Activated CD4-positive, alpha-beta T cell treated with anti-CD3 and anti-CD28 coated beads, Interleukin-2, amount 50 U/mL, for 48 hours (primary cell): Measurements from ENCODE around the gene MAMSTR.
"Not testable (repeated sequence)": the region's sequence is repeated elsewhere in the genome, so short reads cannot be mapped to it uniquely, and the experiment has no call there.

Experiments
- DNase-seq, 2 experiments: peaks; one replicate each; pipeline ENCODE4 v3.0.0-alpha.2; 2020

The MAMSTR gene

DNA sequence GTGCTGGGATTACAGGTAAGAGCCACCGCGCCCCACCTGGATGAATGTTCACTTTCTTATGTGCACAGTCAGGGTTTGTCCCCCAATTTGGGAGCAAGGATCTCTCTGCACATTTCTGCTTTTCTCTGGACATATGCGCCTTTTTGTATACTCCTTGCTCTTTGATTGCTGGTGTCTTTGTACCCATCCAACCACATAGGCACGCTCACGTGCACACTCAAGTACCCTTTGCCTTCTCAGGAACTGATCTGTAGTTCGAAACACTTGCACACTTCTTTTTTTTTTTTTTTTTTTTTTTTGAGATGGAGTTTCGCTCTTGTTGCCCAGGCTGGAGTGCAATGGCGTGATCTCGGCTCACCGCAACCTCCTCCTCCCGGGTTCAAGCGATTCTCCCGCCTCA lies 1.4 kb downstream of the MAMSTR start:
- not testable (repeated sequence) for DNase-seq

DNA sequence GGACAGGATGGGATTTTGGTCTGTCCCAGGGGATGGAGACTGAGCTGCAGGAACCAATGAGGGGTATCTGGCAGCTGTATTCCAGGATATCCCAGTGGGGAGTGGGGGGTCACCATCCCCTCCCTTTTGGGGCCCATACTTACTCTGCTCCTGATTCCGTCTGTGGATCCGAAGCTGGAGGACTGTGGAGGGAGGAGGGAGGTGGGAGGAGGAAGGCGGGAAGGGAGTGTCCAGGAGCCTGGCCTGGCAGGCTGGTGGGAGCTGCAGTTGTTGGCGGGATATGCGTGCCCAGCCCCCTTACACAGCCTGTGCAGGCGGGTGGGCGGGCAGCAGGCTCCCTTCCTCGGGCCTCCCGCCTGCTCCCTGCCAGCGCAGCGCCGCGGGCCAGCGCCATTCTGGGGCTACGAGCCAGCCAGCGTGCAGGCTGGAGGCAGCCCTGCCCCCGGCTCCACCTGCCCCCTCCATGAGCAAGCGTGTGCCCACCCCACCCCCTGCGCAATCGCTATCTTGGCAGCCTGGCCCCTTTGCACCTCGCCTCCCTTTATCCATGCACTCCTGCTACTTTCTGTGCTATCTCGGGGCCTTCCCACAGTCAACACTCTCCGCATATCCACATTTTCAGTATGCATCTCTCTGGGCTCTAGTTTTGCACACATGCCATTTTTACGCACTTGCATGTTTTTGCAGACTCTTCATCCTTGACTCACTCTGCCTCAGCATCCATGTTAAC lies 2.8 kb downstream of the MAMSTR start:
- DNase-seq, result no peak

DNA sequence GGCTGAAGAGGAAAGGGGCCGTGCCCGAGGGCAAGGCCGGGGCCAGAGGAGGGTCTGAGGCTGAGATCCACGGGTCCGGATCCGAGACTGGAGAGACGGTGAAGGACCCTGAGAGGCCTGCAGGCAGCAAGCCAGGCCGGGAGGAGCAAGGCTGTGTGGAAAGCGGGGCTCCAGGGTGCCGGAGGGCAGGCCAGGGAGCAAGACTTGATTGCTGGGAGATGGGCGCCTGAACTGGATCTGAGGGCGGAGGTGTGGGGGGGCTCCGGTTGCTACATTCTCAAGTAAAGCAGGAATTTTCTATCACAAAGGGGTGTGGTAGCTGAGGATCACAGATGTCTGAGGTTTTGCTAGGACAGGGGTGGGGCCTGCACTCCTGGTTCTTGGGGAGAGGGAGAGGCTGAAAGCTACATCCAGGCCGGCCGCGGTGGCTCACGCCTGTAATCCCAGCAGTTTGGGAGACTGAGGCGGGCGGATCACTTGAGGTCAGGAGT lies 3.8 kb downstream of the MAMSTR start:
- no peak for DNase-seq

- DNase-seq, result no peak
Measured at GRCh38 chr19:48714759-48715675, 4.5 kb downstream of the MAMSTR start.

- peak; percentile 99 for DNase-seq
Measured at GRCh38 chr19:48713864-48714755, 5.4 kb downstream of the MAMSTR start.

DNA sequence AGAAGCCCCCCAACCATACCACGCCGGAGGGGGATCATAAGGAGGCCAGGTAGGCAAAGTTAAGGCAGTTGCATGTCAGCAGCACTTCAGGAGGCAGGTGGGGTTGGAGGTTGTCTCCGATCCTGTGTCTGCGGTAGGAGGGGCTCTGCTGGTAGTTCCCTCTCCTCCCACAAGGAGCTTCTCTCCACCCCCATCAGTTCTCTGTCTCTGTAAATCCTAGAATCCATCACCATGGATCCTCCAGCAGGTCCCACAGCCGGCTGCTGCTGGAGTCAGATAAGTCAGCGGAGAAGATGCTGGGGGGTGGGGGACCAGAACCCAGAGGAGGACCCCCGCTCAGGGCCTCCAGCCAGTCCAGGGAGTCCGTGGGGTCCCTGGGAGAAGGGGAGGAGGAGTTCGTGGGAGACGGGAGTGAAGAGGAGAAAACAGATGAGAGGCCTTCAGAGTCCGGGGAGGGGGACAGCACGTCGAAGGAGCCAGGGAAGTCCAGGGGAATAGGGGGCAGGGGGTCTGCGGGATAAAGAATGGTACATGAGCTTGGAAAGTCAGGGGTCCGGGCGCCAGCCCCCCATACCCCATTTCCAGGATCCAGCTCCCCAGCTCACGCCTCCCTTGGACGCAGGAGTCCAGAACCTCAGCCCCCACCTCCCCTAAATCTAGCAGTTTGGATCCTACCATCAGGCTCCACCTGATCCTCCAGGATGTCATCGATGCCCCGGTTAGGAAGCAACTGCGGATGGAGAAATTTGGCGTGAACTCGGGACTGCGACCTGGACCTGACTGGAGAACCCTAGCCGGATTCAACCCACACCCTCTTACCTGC lies 6.3 kb downstream of the MAMSTR start:
- DNase-seq, result no peak

DNA sequence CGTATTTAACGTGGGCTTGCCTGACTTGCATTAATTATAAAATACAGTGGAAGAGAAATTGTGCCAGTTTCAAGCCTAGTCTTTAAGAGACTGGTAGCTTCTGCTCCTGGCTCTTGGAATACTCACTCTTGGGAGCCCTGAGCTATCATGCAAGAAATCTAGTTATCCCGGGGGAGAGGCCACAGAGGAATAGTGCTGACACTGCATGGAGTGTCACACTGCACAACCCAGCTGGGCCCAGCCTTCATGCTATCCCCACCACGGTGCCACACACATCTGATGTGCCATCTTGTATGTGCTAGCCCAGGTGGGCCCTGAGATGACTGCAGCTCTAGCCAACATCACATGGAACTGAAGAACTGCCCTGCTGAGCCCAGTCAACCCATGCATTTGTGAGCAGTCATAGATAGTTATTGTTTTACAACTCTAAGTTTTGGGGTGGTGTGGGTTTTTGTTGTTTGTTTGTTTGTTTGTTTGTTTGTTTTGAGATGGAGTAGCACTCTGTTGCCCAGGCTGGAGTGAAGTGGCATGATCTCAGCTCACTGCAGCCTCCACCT lies 8.3 kb downstream of the MAMSTR start:
- DNase-seq, result no peak

- no peak for DNase-seq
Measured at GRCh38 chr19:48708471-48708870, 11.1 kb downstream of the MAMSTR start.

- no peak for DNase-seq
Measured at GRCh38 chr19:48705431-48705830, 14.1 kb downstream of the MAMSTR start.

DNA sequence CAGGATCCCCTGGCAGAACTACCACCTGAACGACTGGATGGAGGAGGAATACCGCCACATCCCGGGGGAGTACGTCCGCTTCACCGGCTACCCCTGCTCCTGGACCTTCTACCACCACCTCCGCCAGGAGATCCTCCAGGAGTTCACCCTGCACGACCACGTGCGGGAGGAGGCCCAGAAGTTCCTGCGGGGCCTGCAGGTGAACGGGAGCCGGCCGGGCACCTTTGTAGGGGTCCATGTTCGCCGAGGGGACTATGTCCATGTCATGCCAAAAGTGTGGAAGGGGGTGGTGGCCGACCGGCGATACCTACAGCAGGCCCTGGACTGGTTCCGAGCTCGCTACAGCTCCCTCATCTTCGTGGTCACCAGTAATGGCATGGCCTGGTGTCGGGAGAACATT lies 16.2 kb downstream of the MAMSTR start:
- DNase-seq, result no peak

DNA sequence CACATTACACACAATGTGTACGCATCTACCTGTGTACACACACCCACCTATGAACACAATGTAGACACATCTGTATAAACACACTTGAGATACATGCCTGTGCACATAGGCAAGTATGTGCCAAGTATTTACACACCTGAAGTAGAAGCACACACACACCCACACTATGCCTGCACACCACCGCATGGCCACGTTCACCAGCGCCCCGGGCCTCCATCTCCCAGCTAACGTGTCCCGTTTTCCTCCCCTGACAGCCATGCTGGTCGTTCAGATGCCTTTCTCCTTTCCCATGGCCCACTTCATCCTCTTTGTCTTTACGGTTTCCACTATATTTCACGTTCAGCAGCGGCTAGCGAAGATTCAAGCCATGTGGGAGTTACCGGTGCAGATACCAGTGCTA lies 16.8 kb downstream of the MAMSTR start:
- no peak for DNase-seq

DNA sequence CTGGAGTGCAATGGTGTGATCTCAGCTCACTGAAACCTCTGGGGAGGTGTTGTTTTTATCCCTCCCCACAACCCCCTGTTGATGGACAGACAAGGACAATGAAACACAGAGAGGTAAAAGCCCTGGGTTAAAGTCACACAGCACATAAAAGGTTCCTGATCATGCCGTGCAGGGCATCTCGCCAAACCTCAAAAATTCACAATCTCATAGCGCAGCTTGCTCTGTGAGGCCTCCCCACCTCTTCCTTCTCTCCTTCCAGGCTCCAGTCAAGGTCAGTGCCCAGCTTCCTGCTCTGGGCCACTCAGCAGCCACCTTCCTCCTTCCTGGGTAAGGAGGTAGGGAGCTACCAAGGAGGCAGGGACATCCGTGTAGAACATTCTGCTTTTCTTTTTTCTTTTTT lies 21.5 kb downstream of the MAMSTR start:
- no peak for DNase-seq

- DNase-seq, result no peak
Measured at GRCh38 chr19:48696353-48697010, 23.0 kb downstream of the MAMSTR start.

GRCh38 chr19:48695743-48696352 lies 23.7 kb downstream of the MAMSTR start, which contains the start of gene FUT2:
Gene FUT2, plus strand, starts transcription at chr19:48695971. Its CDS starts 6,986 bp downstream, at chr19:48702957.
- DNase-seq, result no peak

DNA sequence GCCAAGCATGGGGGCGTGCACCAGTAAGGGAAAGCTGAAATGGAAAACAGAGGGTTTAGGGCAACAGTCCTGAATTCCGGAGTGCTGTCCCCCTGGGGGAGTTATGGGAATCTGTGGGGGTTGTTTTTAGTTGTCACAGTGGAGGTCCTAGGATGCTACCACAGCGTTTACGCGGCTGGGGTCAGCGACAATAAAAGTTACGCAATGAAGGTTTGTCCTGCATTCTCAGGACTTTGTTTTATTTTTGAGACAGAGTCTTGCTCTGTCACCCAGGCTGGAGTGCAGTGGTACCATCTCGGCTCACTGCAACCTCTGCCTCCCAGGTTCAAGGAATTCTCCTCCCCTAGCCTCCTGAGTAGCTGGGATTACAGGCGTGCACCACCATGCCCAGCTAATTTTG lies 25.9 kb downstream of the MAMSTR start:
- not testable (repeated sequence) for DNase-seq

- no peak for DNase-seq
Measured at GRCh38 chr19:48689449-48689848, 30.1 kb downstream of the MAMSTR start.

- no peak for DNase-seq
Measured at GRCh38 chr19:48687776-48688175, 31.7 kb downstream of the MAMSTR start.

DNA sequence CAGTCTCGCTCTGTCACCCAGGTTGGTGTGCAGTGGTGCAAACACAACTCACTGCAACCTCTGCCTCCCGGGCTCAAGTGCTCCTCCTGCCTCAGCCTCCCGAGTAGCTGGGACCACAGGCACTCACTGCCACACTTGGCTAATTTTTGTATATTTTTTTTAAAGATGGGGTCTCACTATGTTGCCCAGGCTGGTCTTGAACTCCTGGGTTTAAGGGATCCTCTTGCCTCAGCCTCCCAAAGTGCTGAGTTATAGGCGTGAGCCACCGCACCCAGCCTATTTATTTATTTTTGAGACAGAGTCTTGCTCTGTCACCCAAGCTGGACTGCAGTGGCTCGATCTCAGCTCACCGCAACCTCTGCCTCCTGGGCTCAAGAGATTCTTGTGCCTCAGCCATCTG lies 32.9 kb downstream of the MAMSTR start:
- DNase-seq, result not testable (repeated sequence)

GRCh38 chr19:48686088-48686487 lies 33.4 kb downstream of the MAMSTR start:
- no peak for DNase-seq

- DNase-seq, result no peak
Measured at GRCh38 chr19:48685583-48685982, 33.9 kb downstream of the MAMSTR start.
